ENCODE measurements around the gene GATD1. TPM values are rescaled to one million over a fixed set of nuclear protein-coding genes. Genes with fewer than 3 reads are reported as not detected.

Gene GATD1
- total RNA-seq, 1 experiment from 2014 or later, result 81.3 TPM

DNA sequence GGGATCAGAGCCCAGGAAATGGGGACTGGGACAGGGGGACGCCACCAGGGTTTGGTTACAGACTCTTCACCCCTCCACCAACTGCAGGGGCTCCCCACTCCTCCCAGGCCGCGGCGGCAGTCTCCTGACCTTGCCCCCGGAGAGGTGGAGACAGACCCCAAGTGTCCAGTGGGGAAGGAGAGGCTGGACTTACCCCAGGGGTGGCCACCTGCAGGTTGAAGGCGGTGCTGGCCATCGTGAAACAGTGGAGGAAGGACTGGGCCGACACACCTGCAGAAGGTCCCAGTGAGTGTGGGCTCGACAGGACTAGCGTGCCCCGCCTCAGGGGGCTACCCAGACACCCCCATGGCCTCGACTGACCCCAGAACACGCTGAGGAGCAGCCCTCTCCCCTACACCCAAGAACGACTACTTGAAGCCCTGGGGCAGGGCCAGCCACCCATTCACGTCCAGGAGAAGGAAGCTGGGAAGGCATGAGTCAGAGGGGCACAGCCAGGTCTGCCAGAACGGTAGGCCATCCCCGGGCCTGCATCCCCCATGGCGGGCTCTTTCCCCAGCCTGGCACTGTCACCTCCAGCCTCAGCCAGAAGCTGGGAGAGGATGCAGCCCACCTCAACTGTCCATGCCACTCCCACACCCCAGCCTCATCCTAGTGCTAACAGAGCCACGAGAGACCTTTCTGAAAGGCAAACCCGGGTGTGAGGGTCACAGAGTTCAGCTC is 2.3 kb downstream of the GATD1 start:
- peaks cover 27% of the 10 kb centered on the region for H3K36me3 ChIP-seq (ENCODE audit: insufficient read depth, low read length, poor library complexity, severe bottlenecking)
- no peak overlapping the region for H3K27ac ChIP-seq (ENCODE audit: low read depth, low read length, poor library complexity, severe bottlenecking)
- BruUV-seq (replicated peaks), result TSS peak; percentile 16
- no peak for TF ChIP-seq EZH2 (IDR thresholded peaks at IDR 0.05; ENCODE audit: borderline replicate concordance, low read depth, low read length, poor library complexity, severe bottlenecking)
- TF ChIP-seq, protein P1, sequence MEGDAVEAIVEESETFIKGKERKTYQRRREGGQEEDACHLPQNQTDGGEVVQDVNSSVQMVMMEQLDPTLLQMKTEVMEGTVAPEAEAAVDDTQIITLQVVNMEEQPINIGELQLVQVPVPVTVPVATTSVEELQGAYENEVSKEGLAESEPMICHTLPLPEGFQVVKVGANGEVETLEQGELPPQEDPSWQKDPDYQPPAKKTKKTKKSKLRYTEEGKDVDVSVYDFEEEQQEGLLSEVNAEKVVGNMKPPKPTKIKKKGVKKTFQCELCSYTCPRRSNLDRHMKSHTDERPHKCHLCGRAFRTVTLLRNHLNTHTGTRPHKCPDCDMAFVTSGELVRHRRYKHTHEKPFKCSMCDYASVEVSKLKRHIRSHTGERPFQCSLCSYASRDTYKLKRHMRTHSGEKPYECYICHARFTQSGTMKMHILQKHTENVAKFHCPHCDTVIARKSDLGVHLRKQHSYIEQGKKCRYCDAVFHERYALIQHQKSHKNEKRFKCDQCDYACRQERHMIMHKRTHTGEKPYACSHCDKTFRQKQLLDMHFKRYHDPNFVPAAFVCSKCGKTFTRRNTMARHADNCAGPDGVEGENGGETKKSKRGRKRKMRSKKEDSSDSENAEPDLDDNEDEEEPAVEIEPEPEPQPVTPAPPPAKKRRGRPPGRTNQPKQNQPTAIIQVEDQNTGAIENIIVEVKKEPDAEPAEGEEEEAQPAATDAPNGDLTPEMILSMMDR (conservative IDR thresholded peaks at IDR 0.05; ENCODE audit: low read depth, low read length), result no peak
- H3K27me3 ChIP-seq (replicated peaks; ENCODE audit: insufficient read depth, low read depth, low read length, poor library complexity), result no peaks in the 10 kb centered on the region
- H3K4me3 ChIP-seq (ENCODE audit: low read depth, low read length, poor library complexity, severe bottlenecking), result no peak overlapping the region
- intact Hi-C loops (cut with micrococcal nuclease; ENCODE audit: unreplicated experiment), result no loop called here
- H3K9me3 ChIP-seq (ENCODE audit: low read depth, low read length, poor library complexity, severe bottlenecking), result no peaks in the 10 kb centered on the region
- ChIA-PET CTCF (no interaction called here), POLR2A (ENCODE audit: low non-redundant PET) (interaction anchor here (0.6 kb wide), 1 partner anchor 135 kb away, joined by 4 read pairs; no protein-coding TSS in a partner anchor)
- no peak for DNase-seq (ENCODE audit: low spot score)
- H3K4me1 ChIP-seq (ENCODE audit: insufficient read depth, low read length, poor library complexity, severe bottlenecking), result peaks cover 9% of the 10 kb centered on the region

DNA sequence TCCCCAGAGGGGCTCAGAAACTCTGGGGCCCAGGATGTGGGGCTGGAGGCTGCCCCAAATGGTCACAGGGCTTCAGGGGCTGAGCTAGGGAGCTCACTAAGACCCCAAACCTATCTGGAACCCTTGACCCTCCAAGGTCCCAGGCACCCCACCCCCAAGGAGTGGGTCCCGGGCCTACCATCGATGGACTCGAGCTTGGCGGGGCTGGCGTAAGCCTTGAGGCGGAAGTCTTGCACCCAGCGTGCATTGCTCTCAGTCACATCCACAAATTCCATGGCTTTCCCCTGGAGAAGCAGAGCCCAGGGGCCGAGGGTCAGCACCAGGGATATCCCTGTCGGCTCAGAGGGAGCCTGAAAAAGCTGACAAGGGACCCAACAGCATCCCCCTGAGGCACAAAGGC is 3.5 kb downstream of the GATD1 start:
- peaks cover 27% of the 10 kb centered on the region for H3K36me3 ChIP-seq (ENCODE audit: insufficient read depth, low read length, poor library complexity, severe bottlenecking)
- POLR2A ChIA-PET (ENCODE audit: low non-redundant PET), result no interaction called here
- BruUV-seq (replicated peaks), result no TSS peak
- intact Hi-C loops (cut with micrococcal nuclease; ENCODE audit: unreplicated experiment), result no loop called here
- H3K4me1 ChIP-seq (ENCODE audit: insufficient read depth, low read length, poor library complexity, severe bottlenecking), result peaks cover 9% of the 10 kb centered on the region
- no peaks in the 10 kb centered on the region for H3K27me3 ChIP-seq (replicated peaks; ENCODE audit: insufficient read depth, low read depth, low read length, poor library complexity)
- no peaks in the 10 kb centered on the region for H3K9me3 ChIP-seq (ENCODE audit: low read depth, low read length, poor library complexity, severe bottlenecking)
- H3K4me3 ChIP-seq (ENCODE audit: low read depth, low read length, poor library complexity, severe bottlenecking), result no peak overlapping the region
- no peak for TF ChIP-seq EZH2 (IDR thresholded peaks at IDR 0.05; ENCODE audit: borderline replicate concordance, low read depth, low read length, poor library complexity, severe bottlenecking)
- DNase-seq (ENCODE audit: low spot score), result no peak
- no peak overlapping the region for H3K27ac ChIP-seq (ENCODE audit: low read depth, low read length, poor library complexity, severe bottlenecking)
- CTCF ChIA-PET, result no interaction called here

DNA sequence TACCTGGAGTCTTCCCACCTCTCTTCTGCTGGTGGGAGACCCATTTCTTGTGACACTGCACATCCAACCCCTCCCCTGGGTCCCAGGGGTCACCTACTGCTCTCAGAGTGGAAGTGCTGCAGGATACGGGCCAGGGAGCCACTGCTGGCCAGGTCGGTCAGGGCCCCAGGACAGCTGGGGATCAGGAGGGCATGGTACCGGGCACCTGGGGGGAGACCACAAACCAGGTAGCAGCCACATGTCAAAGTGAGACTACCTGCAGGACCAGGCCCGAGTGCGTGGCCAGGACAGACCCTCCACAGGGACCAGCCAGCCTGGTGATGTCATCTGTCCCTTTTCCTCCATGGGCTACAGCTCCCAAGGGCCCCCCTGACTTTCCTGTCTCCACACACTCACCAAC is 3.9 kb downstream of the GATD1 start:
- TF ChIP-seq, protein P1 (conservative IDR thresholded peaks at IDR 0.05; ENCODE audit: low read depth, low read length), result no peak
- no peak for TF ChIP-seq EZH2 (IDR thresholded peaks at IDR 0.05; ENCODE audit: borderline replicate concordance, low read depth, low read length, poor library complexity, severe bottlenecking)
- Histone ChIP-seq H3K9me3 (ENCODE audit: low read depth, low read length, poor library complexity, severe bottlenecking) (no peaks in the 10 kb centered on the region), H3K36me3 (ENCODE audit: insufficient read depth, low read length, poor library complexity, severe bottlenecking) (peaks cover 27% of the 10 kb centered on the region), H3K27ac (ENCODE audit: low read depth, low read length, poor library complexity, severe bottlenecking) (no peak overlapping the region), H3K27me3 (replicated peaks; ENCODE audit: insufficient read depth, low read depth, low read length, poor library complexity) (no peaks in the 10 kb centered on the region), H3K4me3 (ENCODE audit: low read depth, low read length, poor library complexity, severe bottlenecking) (no peak overlapping the region), H3K4me1 (ENCODE audit: insufficient read depth, low read length, poor library complexity, severe bottlenecking) (peaks cover 9% of the 10 kb centered on the region)
- ChIA-PET CTCF (no interaction called here), POLR2A (ENCODE audit: low non-redundant PET) (no interaction called here)
- intact Hi-C loops (cut with micrococcal nuclease; ENCODE audit: unreplicated experiment), result no loop called here
- no TSS peak for BruUV-seq (replicated peaks)
- DNase-seq (ENCODE audit: low spot score), result no peak
